Head of caudate nucleus (tissue), 42 donors: ENCODE results near the gene SLC25A3.
"Not testable (repeated sequence)": the region's sequence is repeated elsewhere in the genome, so short reads cannot be mapped to it uniquely, and the experiment has no call there.

Source experiments
- DNase-seq, 42 donors: peaks; one replicate each; pipeline versions ENCODE4 v3.0.0 to v3.0.0-alpha.2; 2020 to 2021; ENCODE audit warnings: mixed read lengths in 7 of 42
- intact Hi-C: fragments of 100-400 bp; cut with DNase I; formaldehyde crosslinking; loops from one replicate; pipeline ENCODE4 v1.15.0; 2022

Gene SLC25A3

GRCh38 chr12:98592825-98593322 is 612 bp upstream of the SLC25A3 start:
- intact Hi-C loops, result loop anchor here (10.0 kb wide), 1 partner anchor 88 kb away; no protein-coding TSS in a partner anchor
- no peak for DNase-seq

- peak in 22 of 42 donors; percentile 4 to 54 (median 25) for DNase-seq
- intact Hi-C loops, result loop anchor here (2.0 to 10.0 kb wide), 2 partner anchors 51 to 89 kb away; partner anchors contain the start of genes APAF1 and IKBIP
Measured at GRCh38 chr12:98594050-98594835, 757 bp downstream of the SLC25A3 start.

GRCh38 chr12:98595243-98595988 is 1.9 kb downstream of the SLC25A3 start:
- intact Hi-C loops, result loop anchor here (2.0 to 10.0 kb wide), 2 partner anchors 49 to 91 kb away; partner anchors contain the start of genes APAF1 and IKBIP
- no peak for DNase-seq

- not testable (repeated sequence) for DNase-seq
- intact Hi-C loops, result loop anchor here (10.0 kb wide), 1 partner anchor 93 kb away; no protein-coding TSS in a partner anchor
Measured at GRCh38 chr12:98597313-98597712, 3.8 kb downstream of the SLC25A3 start.

GRCh38 chr12:98601924-98602323 is 8.4 kb downstream of the SLC25A3 start:
- no peak for DNase-seq
- intact Hi-C loops, result no loop called here

- intact Hi-C loops, result loop anchor here (5.0 kb wide), 1 partner anchor 36 kb away; the partner anchor contains the start of gene IKBIP
- DNase-seq, result no peak
Measured at GRCh38 chr12:98606359-98606988, 13.0 kb downstream of the SLC25A3 start.

GRCh38 chr12:98610596-98610995 is 17.1 kb downstream of the SLC25A3 start:
- intact Hi-C loops, result no loop called here
- DNase-seq, result no peak

GRCh38 chr12:98612696-98613334 is 19.3 kb downstream of the SLC25A3 start:
- intact Hi-C loops, result no loop called here
- DNase-seq, result peak in 1 of 42 donors; percentile 5

GRCh38 chr12:98618952-98619351 is 25.5 kb downstream of the SLC25A3 start:
- intact Hi-C loops, result no loop called here
- DNase-seq, result no peak

- intact Hi-C loops, result no loop called here
- no peak for DNase-seq
Measured at GRCh38 chr12:98635657-98636323, 42.3 kb downstream of the SLC25A3 start.

- intact Hi-C loops, result no loop called here
- DNase-seq, result no peak
Measured at GRCh38 chr12:98637068-98637467, 43.6 kb downstream of the SLC25A3 start.

GRCh38 chr12:98638009-98638408 is 44.5 kb downstream of the SLC25A3 start:
- intact Hi-C loops, result no loop called here

GRCh38 chr12:98639491-98639890 is 46.0 kb downstream of the SLC25A3 start:
- no peak for DNase-seq
- intact Hi-C loops, result no loop called here

More at GRCh38 chr12:98638009-98638408, 44.5 kb downstream of the SLC25A3 start:
- DNase-seq, result no peak

- not testable (repeated sequence) for DNase-seq
- intact Hi-C loops, result loop anchor here (5.0 kb wide), 1 partner anchor 36 kb away; no protein-coding TSS in a partner anchor
Measured at GRCh38 chr12:98642801-98643200, 49.3 kb downstream of the SLC25A3 start.

GRCh38 chr12:98644433-98644711 is 50.9 kb downstream of the SLC25A3 start:
- intact Hi-C loops, result loop anchor here (2.0 to 5.0 kb wide), 2 partner anchors 37 to 50 kb away; no protein-coding TSS in a partner anchor

GRCh38 chr12:98644712-98645571 is 51.5 kb downstream of the SLC25A3 start, which contains the start of the genes APAF1 and IKBIP:
APAF1 (plus strand) TSS chr12:98645290; CDS start chr12:98648360, 3,070 bp downstream.
IKBIP (minus strand) TSS chr12:98644788; CDS start chr12:98644701, 87 bp downstream.
- intact Hi-C loops, result loop anchor here (2.0 to 5.0 kb wide), 3 partner anchors 38 to 128 kb away; partner anchors contain the start of gene TMPO

More at GRCh38 chr12:98644433-98644711, 50.9 kb downstream of the SLC25A3 start:
- DNase-seq, result peak in 17 of 42 donors; percentile 10 to 52 (median 21)

GRCh38 chr12:98645572-98646067 is 52.1 kb downstream of the SLC25A3 start:
- peak in 39 of 42 donors; percentile 3 to 61 (median 33) for DNase-seq
- intact Hi-C loops, result loop anchor here (2.0 to 5.0 kb wide), 2 partner anchors 51 to 128 kb away; partner anchors contain the start of gene TMPO

More at GRCh38 chr12:98644712-98645571, 51.5 kb downstream of the SLC25A3 start, which contains the start of the genes APAF1 and IKBIP:
- peak; percentile 91 to 99 (median 97) for DNase-seq
